Osteoblast (primary cell): ENCODE measurements around the gene FBLIM1. TPM values are rescaled to one million over a fixed set of nuclear protein-coding genes. Genes with fewer than 3 reads are reported as not detected.

Experiments
- DNase-seq: peaks from one replicate; pipeline ENCODE4 v3.0.0; 2011; ENCODE audit warnings: low spot score, mixed read lengths; ENCODE audit not compliant: insufficient read length; ENCODE audit errors: missing footprints
- H2AFZ ChIP-seq: 2 replicates; pipeline ENCODE4 v1.6.0; 2011; ENCODE audit warnings: mild to moderate bottlenecking, low read length
- H3K27ac ChIP-seq: 2 replicates; pipeline ENCODE4 v1.5.1; 2011; ENCODE audit warnings: mild to moderate bottlenecking, low read depth, low read length, moderate library complexity
- H3K27me3 ChIP-seq: 2 replicates; pipeline ENCODE4 v1.6.0; 2012; ENCODE audit warnings: mild to moderate bottlenecking, control low read depth, inconsistent platforms, low read length, moderate library complexity; ENCODE audit not compliant: insufficient read depth
- H3K36me3 ChIP-seq: 2 replicates; pipeline ENCODE4 v1.5.1; 2011; ENCODE audit warnings: mild to moderate bottlenecking, low read length, control low read depth, moderate library complexity; ENCODE audit not compliant: insufficient read depth
- H3K4me1 ChIP-seq: 2 replicates; pipeline ENCODE4 v1.5.1; 2011; ENCODE audit warnings: mild to moderate bottlenecking, low read length, control low read depth, moderate library complexity; ENCODE audit not compliant: insufficient read depth
- H3K4me2 ChIP-seq: 2 replicates; pipeline ENCODE4 v1.6.0; 2011; ENCODE audit warnings: mild to moderate bottlenecking, low read length; ENCODE audit not compliant: insufficient read depth
- H3K4me3 ChIP-seq: fragments of 200-600 bp; sonication (generic); 3 replicates; pipeline ENCODE4 v1.5.1; 2012; ENCODE audit warnings: mild to moderate bottlenecking, low read length, inconsistent platforms; ENCODE audit not compliant: insufficient read depth
- H3K79me2 ChIP-seq: 2 replicates; pipeline ENCODE4 v1.6.0; 2012; ENCODE audit warnings: mild to moderate bottlenecking, low read length, control low read depth, inconsistent platforms; ENCODE audit not compliant: insufficient read depth
- H3K9me3 ChIP-seq: 2 replicates; pipeline ENCODE4 v1.5.1; 2011; ENCODE audit warnings: low read depth, low read length, control low read depth
- H4K20me1 ChIP-seq: 2 replicates; pipeline ENCODE4 v1.6.0; 2012; ENCODE audit warnings: mild to moderate bottlenecking, low read length, control low read depth; ENCODE audit not compliant: insufficient read depth
- CTCF ChIP-seq: IDR thresholded peaks from 2 replicates; pipeline ENCODE4 v1.5.1; 2011; ENCODE audit warnings: mild to moderate bottlenecking, low read depth, low read length, moderate library complexity; ENCODE audit errors: extremely low read depth
- total RNA-seq: library from RNA; depleted of rRNA; stranded (reverse); fragments of >200 nt; gene quantifications from 2 replicates; pipeline ENCODE4 v1.2.3, GENCODE V29; 2012

FBLIM1 gene
- total RNA-seq, 1 donor = 121 TPM

GRCh38 chr1:15833842-15834405 is 75.3 kb downstream of the FBLIM1 start:
- H3K9me3 ChIP-seq = no peaks in the 10 kb centered on the region
- no peak for TF ChIP-seq CTCF

GRCh38 chr1:15834406-15835204 is 76.0 kb downstream of the FBLIM1 start:
- DNase-seq = peak; percentile 96
- Histone ChIP-seq H3K9me3 (no peaks in the 10 kb centered on the region), H3K79me2 (peaks cover 7% of the 10 kb centered on the region), H3K4me1 (peaks cover 5% of the 10 kb centered on the region), H3K4me2 (peak overlapping the region; percentile 95), H3K36me3 (no peaks in the 10 kb centered on the region), H3K27me3 (no peaks in the 10 kb centered on the region), H4K20me1 (no peaks in the 10 kb centered on the region), H3K4me3 (peak overlapping the region; percentile 89), H2AFZ (peak overlapping the region; percentile 83), H3K27ac (peak overlapping the region; percentile 98)
- TF ChIP-seq CTCF = no peak

More at GRCh38 chr1:15833842-15834405, 75.3 kb downstream of the FBLIM1 start:
- DNase-seq = no peak
- no peaks in the 10 kb centered on the region for H3K36me3 ChIP-seq
- peak overlapping the region; percentile 95 for H3K4me2 ChIP-seq
- peak overlapping the region; percentile 83 for H2AFZ ChIP-seq
- H3K4me1 ChIP-seq = peaks cover 5% of the 10 kb centered on the region
- no peaks in the 10 kb centered on the region for H3K27me3 ChIP-seq
- H3K27ac ChIP-seq = peak overlapping the region; percentile 98
- H4K20me1 ChIP-seq = no peaks in the 10 kb centered on the region
- H3K4me3 ChIP-seq = peak overlapping the region; percentile 89
- H3K79me2 ChIP-seq = peaks cover 7% of the 10 kb centered on the region

- Histone ChIP-seq H3K27me3 (no peaks in the 10 kb centered on the region), H4K20me1 (no peaks in the 10 kb centered on the region), H2AFZ (peak overlapping the region; percentile 63)
Observed at GRCh38 chr1:15835205-15835740, 76.7 kb downstream of the FBLIM1 start.

More at GRCh38 chr1:15835205-15835740, 76.7 kb downstream of the FBLIM1 start:
- peak overlapping the region; percentile 89 for H3K4me3 ChIP-seq
- peak; percentile 76 for DNase-seq
- peak overlapping the region; percentile 95 for H3K4me2 ChIP-seq
- H3K36me3 ChIP-seq = no peaks in the 10 kb centered on the region
- H3K4me1 ChIP-seq = peaks cover 5% of the 10 kb centered on the region
- no peaks in the 10 kb centered on the region for H3K9me3 ChIP-seq
- peak overlapping the region; percentile 98 for H3K27ac ChIP-seq
- no peak for TF ChIP-seq CTCF
- H3K79me2 ChIP-seq = peaks cover 7% of the 10 kb centered on the region
